HG03196 (cell line): ENCODE measurements around the gene TESK1.
"Not testable (repeated sequence)": the region's sequence is repeated elsewhere in the genome, so short reads cannot be mapped to it uniquely, and the experiment has no call there.

ENCODE experiments used
- ATAC-seq: cut with Tn5 transposase; IDR thresholded peaks from one replicate; pipeline ENCODE4 v1.9.1; 2021; ENCODE audit not compliant: unreplicated experiment

TESK1 gene

GRCh38 chr9:35645736-35646135, 40.7 kb downstream of the TESK1 start:
- ATAC-seq, result not testable (repeated sequence)

- ATAC-seq, result peak; percentile 1
These were observed 41.1 kb downstream of the TESK1 start for GRCh38 chr9:35646153-35646532.

GRCh38 chr9:35646533-35647265, 41.6 kb downstream of the TESK1 start:
- peak; percentile 82 for ATAC-seq

GRCh38 chr9:35649431-35650340, 44.6 kb downstream of the TESK1 start:
- ATAC-seq, result no peak

GRCh38 chr9:35650341-35651158, 45.5 kb downstream of the TESK1 start, which contains the start of gene SIT1:
SIT1 (minus strand) TSS chr9:35650931; CDS start chr9:35650853, 78 bp downstream.
- no peak for ATAC-seq

DNA sequence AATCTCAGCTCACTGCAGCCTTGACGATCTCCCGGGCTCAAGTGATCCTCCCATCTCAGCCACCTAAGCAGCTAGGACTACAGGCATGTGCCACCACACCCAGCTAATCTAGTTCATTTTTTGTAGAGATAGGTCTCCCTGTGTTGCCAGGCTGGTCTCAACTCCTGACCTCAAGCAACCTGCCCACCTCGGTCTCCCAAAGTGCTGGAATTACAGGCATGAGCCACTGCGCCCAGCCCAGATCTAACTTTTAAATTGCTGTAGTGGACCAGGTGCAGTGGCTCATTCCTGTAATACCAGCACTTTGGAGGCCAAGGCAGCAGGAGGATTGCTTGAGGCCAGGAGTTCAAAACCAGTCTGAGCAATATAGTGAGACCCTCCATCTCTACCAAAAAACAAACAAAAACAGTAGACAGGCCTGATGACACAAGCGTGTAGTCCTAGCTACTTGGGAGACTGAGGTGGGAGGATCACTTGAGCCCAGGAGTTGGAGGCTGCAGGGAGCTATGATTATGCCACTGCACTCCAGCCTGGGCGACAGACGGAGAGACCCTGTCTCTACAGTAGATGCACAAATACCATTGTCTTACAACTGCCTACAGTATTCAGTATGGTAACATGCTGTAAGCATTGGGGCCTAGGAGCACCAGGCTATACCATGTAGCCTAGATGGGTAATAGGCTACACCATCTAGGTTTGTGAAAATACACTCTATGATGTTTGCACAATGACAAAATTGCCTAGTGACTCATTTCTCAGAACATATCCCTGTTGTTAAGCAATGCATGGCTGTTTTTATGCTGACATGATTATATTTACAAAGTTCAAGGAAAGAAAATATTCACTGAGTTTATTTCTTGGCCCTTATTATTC, 47.1 kb downstream of the TESK1 start:
- no peak for ATAC-seq

DNA sequence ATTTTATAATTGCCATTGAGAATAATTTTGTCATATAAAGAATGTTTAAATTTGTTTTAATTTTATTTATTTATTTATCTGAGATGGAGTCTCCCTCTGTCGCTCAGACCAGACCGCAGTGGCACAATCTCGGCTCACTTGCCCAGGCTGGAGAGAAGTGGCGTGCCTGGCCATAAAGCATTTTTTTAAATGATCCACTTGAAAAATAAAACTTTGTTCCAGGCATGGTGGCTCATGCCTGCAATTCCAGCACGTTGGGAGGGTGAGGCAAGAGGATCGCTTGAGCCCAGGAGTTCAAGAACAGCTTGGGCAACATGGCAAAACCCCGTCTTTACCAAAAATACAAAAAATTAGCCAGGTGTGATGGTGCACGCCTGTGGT, 47.8 kb downstream of the TESK1 start:
- no peak for ATAC-seq

GRCh38 chr9:35653611-35654010, 48.5 kb downstream of the TESK1 start:
- ATAC-seq, result no peak

GRCh38 chr9:35656348-35656747, 51.3 kb downstream of the TESK1 start:
- no peak for ATAC-seq

DNA sequence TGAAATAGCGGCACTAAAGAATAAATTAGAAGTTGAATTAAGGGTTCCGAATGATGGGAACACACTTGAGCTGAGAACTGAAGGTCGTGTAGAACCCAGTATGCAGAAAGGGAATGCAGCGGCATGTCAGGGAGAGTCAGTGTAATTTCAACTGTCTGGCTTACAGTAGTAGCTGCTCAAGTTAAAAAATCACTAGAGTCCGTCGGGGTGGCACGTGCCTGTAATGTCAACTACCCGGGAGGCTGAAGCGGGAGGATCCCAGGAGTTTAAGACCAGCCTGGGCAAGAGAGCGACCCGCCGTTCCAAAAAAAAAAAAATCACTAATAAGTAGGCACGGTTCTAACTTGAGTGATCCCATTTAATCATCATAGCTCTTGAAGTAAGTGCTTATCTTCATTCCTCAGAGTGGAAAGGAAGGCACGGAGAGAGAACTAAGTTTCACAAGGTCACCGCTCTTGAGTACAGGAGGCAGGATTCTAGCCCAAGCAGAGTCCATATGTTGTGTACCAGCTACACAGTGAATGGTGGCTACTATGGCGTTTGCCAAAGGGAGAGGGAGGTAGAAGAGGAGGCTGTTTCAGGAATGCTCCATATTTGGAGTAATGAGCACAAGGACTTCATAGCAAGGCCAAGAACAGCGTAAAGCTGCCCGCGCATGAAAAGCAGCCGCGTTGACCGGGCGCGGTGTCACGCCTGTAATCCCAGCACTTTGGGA, 51.9 kb downstream of the TESK1 start:
- ATAC-seq, result no peak

DNA sequence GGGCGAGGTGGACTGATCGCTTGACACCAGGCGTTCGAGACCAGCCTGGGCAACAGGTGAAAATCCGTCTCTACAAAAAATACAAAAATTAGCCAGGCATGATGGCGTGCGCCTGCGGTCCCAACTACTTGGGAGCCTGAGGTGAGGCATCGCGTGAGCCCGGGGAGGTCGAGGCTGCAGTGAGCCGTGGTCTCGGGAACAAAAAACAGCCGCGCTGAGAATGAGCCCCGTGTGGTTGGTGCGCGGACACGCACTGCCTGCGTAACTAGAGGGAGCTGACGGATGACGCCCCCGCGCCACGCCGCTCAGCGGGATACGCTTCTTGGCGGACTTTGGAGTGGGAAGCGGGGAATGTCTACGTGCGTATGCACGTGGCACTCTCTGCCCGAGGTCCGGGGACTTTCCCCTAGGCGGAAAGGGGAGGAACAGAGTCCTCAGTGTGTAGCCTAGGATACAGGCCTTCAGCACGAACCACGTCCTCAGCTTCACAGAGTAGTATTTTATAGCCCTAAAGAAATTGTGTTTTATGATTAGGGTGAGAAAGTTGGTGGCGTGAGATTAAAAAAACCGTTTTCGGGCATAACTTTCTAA, 52.6 kb downstream of the TESK1 start, which contains the start of gene RMRP:
RMRP (minus strand) TSS at position 474 of the 591 bp plus-strand sequence.
- ATAC-seq, result peak; percentile 85

GRCh38 chr9:35658137-35658967, 53.3 kb downstream of the TESK1 start, which contains the start of gene CCDC107:
CCDC107 (plus strand) TSS chr9:35658292; CDS start chr9:35658380, 88 bp downstream.
- ATAC-seq, result peak; percentile 58

DNA sequence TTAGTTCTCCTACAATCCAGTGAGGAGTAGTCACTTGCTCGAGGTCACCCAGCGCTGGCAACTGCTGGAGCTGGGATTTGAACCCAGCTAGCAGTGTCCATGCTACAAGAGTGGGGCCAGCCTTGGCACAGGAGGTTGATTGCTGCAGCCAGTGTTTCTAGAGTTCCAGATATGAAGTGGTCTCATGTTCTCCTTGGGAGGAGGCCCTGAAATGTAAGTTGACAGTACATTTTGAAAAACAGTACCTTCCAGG, 53.8 kb downstream of the TESK1 start:
- ATAC-seq, result no peak

- ATAC-seq, result no peak
These were observed 54.3 kb downstream of the TESK1 start for GRCh38 chr9:35659340-35659739.
